Colonic mucosa (tissue), 4 donors: ENCODE data around the gene AVEN. TPM values are rescaled to one million over a fixed set of nuclear protein-coding genes. Genes with fewer than 3 reads are reported as not detected.
"Not testable (repeated sequence)": the region's sequence is repeated elsewhere in the genome, so short reads cannot be mapped to it uniquely, and the experiment has no call there.

Experiments
- DNase-seq: peaks from one replicate; pipeline ENCODE4 v3.0.0-alpha.2; 2020
- H3K27ac ChIP-seq: fragments of 200-600 bp; one replicate; pipeline ENCODE4 v1.8.0; 2021
- H3K27me3 ChIP-seq: fragments of 200-600 bp; one replicate; pipeline ENCODE4 v1.8.0; 2021
- H3K36me3 ChIP-seq: fragments of 200-600 bp; one replicate; pipeline ENCODE4 v1.8.0; 2021
- H3K4me1 ChIP-seq: fragments of 200-600 bp; one replicate; pipeline ENCODE4 v1.8.0; 2021; ENCODE audit warnings: mild to moderate bottlenecking
- H3K4me3 ChIP-seq: fragments of 200-600 bp; one replicate; pipeline ENCODE4 v1.8.0; 2021
- H3K9ac ChIP-seq, 2 donors: one replicate each; pipeline ENCODE4 v1.7.0; 2013; ENCODE audit warnings: control low read depth in 2 of 2, low read depth in 2 of 2, low read length in 2 of 2
- H3K9me3 ChIP-seq: fragments of 200-600 bp; one replicate; pipeline ENCODE4 v1.8.0; 2021
- CTCF ChIP-seq: fragments of 200-600 bp; IDR thresholded peaks from one replicate; pipeline ENCODE4 v1.8.0; 2022; ENCODE audit warnings: antibody characterized with exemption, mild to moderate bottlenecking
- intact Hi-C: fragments of 100-400 bp; cut with DNase I; formaldehyde crosslinking; loops from one replicate; pipeline ENCODE4 v1.14.1; 2022
- total RNA-seq, 2 donors: library from RNA; stranded (reverse); fragmentation: NEBNext Ultra II Directional in 1 of 2; extraction: Animal tissue kit (Norgen Biotek cat#: 25700) in 1 of 2; gene quantifications; one replicate each; pipeline ENCODE4 v1.2.1, GENCODE V29; 2021
- donor health status: healthy.
- donor health status: DM: no; HTN: no; CAD: no.
- donor health status: DM: no; HTN: no; CAD: no.

The AVEN gene
- total RNA-seq, 2 donors from 2014 or later = 10.0 to 13.9 TPM

- Histone ChIP-seq H3K9ac (no peak overlapping the region), H3K27ac (no peak overlapping the region), H3K27me3 (no peaks in the 10 kb centered on the region), H3K9me3 (no peaks in the 10 kb centered on the region), H3K4me3 (no peak overlapping the region), H3K36me3 (no peaks in the 10 kb centered on the region), H3K4me1 (no peaks in the 10 kb centered on the region)
- TF ChIP-seq CTCF = no peak
- intact Hi-C loops = no loop called here
- no peak for DNase-seq
Measured at GRCh38 chr15:33831646-33832045, 207.4 kb downstream of the AVEN start.

DNA sequence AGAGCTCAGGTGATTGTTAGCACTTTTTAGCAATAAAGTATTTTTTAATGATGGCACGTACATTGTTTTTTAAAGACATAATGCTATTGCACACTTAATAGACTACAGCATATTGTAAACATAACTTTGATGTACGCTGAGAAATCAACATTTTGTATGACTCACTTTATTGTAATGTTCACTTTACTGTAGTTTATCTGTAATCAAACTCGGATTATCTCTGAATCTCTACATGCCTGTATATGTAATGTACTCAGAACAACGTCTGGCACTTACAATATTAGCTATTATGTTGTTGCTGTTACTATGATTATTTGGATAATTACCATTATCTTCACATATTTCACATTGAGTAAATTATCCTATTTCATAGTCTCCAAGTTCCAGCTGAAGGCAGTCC, 208.7 kb downstream of the AVEN start:
- TF ChIP-seq CTCF = no peak
- no peaks in the 10 kb centered on the region for H3K4me1 ChIP-seq
- H3K36me3 ChIP-seq = no peaks in the 10 kb centered on the region
- no peak overlapping the region for H3K27ac ChIP-seq
- no peak overlapping the region for H3K4me3 ChIP-seq
- intact Hi-C loops = no loop called here
- H3K9me3 ChIP-seq = no peaks in the 10 kb centered on the region
- H3K9ac ChIP-seq = no peak overlapping the region
- H3K27me3 ChIP-seq = no peaks in the 10 kb centered on the region
- no peak for DNase-seq

DNA sequence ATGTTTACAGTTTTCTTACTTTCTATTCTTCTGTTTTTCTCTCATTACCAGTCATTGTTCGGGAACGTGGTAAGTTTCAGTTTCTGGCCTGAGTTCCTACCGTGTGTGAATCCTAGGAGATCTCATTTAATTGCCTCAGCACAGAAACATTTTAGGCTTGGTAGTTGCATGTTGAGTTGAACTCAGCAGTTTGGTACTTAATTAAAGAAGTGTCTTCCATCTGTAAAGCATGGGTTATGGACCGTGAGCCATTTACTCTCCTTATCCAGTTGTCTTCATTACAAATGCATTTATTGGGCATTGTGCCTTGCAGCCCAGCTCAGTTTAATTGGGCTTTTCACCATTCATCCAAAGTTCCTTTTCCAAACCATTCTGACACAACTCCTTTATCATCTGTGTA, 212.8 kb downstream of the AVEN start:
- Histone ChIP-seq H3K9me3 (no peaks in the 10 kb centered on the region), H3K4me1 (no peaks in the 10 kb centered on the region), H3K4me3 (no peak overlapping the region), H3K9ac (no peak overlapping the region), H3K36me3 (no peaks in the 10 kb centered on the region), H3K27me3 (no peaks in the 10 kb centered on the region), H3K27ac (no peak overlapping the region)
- no peak for TF ChIP-seq CTCF
- no peak for DNase-seq
- intact Hi-C loops = no loop called here

- Histone ChIP-seq H3K27me3 (no peaks in the 10 kb centered on the region), H3K36me3 (no peaks in the 10 kb centered on the region), H3K27ac (no peak overlapping the region), H3K4me3 (no peak overlapping the region), H3K9me3 (no peaks in the 10 kb centered on the region), H3K9ac (no peak overlapping the region), H3K4me1 (no peaks in the 10 kb centered on the region)
- no peak for DNase-seq
- TF ChIP-seq CTCF = no peak
- intact Hi-C loops = no loop called here
Measured at GRCh38 chr15:33825453-33825852, 213.6 kb downstream of the AVEN start.

DNA sequence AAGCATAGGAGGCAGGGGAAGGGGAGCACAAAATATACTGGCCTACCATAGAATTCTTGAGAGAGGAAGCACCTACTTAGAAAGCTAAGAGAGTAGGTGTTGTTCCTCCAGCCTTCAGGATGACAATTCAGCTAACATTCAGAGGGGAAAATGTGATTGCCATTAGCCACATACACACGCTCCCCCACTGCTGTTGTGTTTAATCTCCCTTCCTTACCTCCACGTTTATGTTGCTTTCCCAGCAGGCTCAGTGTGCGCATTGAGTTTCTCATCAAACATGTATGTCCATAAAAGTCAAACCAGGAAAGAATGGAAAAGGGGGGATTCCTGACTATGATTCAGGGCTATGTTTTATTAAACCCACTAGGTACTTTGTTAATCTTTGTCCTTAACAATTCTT, 215.9 kb downstream of the AVEN start:
- H3K9ac ChIP-seq = no peak overlapping the region
- DNase-seq = no peak
- H3K4me3 ChIP-seq = no peak overlapping the region
- H3K27me3 ChIP-seq = no peaks in the 10 kb centered on the region
- no peaks in the 10 kb centered on the region for H3K4me1 ChIP-seq
- intact Hi-C loops = no loop called here
- H3K9me3 ChIP-seq = no peaks in the 10 kb centered on the region
- no peak overlapping the region for H3K27ac ChIP-seq
- TF ChIP-seq CTCF = no peak
- no peaks in the 10 kb centered on the region for H3K36me3 ChIP-seq

DNA sequence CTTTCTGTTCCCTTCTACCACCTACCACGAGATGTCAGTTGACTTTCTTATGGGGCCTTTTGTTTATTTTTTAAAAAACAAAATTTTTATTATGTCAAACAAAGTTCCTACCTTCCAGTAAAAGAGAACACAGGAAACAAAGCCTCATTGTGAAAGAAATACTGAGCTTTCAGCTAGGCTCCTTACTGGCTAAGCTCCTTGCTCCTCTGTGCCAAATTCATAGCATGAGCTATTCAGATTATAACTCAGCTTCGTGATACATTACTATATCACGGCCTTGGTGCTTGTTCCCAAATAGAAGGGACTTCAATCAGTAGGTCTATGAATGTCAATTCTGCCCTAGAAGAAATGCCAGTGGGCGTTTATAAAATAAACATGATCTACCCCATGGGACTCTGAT, 216.5 kb downstream of the AVEN start:
- no peak overlapping the region for H3K4me3 ChIP-seq
- no peaks in the 10 kb centered on the region for H3K36me3 ChIP-seq
- no peak overlapping the region for H3K9ac ChIP-seq
- intact Hi-C loops = no loop called here
- TF ChIP-seq CTCF = no peak
- no peaks in the 10 kb centered on the region for H3K9me3 ChIP-seq
- DNase-seq = no peak
- no peak overlapping the region for H3K27ac ChIP-seq
- no peaks in the 10 kb centered on the region for H3K27me3 ChIP-seq
- no peaks in the 10 kb centered on the region for H3K4me1 ChIP-seq

DNA sequence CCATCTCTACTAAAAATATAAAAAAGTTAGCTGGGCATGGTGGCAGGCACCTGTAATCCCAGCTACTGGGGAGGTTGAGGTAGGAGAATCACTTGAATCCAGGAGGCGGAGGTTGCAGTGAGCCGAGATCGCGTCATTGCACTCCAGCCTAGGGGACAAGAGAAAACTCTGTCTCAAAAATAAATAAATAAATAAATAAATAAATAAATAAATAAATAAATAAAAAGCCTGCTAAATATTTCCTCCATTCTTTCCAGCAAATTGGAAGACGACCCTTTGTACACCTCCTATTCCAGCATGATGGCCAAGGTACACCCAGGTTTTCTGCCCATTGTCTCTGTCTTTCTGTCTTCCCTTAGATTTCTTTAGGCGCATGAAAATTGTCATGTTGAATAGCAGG, 219.5 kb downstream of the AVEN start:
- DNase-seq, H3K4me1 ChIP-seq, intact Hi-C loops, H3K4me3 ChIP-seq, H3K27me3 ChIP-seq, H3K27ac ChIP-seq, H3K9ac ChIP-seq, H3K36me3 ChIP-seq, H3K9me3 ChIP-seq: not testable (repeated sequence)
